PFSK-1 (cell line): ENCODE results near the gene CHID1.

Source experiments
- POLR2AphosphoS5 ChIP-seq: IDR thresholded peaks from 2 replicates; pipeline ENCODE4 v1.6.1; 2012; ENCODE audit warnings: low read depth, mild to moderate bottlenecking, control low read depth, low read length, moderate library complexity
- TAF1 ChIP-seq: IDR thresholded peaks from 2 replicates; pipeline ENCODE4 v1.6.1; 2012; ENCODE audit warnings: low read length, control low read depth, borderline replicate concordance; ENCODE audit not compliant: insufficient read depth
- TF ChIP-seq, protein P1 (sequence below), 2 experiments: IDR thresholded peaks; 2 replicates each; pipeline versions ENCODE4 v1.6.1 to v1.8.0; 2011 to 2012; ENCODE audit warnings: low read depth in 2 of 2, low read length in 2 of 2, control low read depth in 1 of 2, inconsistent platforms in 1 of 2, mild to moderate bottlenecking in 1 of 2, moderate library complexity in 1 of 2; ENCODE audit not compliant: insufficient read depth in 1 of 2

DNA sequence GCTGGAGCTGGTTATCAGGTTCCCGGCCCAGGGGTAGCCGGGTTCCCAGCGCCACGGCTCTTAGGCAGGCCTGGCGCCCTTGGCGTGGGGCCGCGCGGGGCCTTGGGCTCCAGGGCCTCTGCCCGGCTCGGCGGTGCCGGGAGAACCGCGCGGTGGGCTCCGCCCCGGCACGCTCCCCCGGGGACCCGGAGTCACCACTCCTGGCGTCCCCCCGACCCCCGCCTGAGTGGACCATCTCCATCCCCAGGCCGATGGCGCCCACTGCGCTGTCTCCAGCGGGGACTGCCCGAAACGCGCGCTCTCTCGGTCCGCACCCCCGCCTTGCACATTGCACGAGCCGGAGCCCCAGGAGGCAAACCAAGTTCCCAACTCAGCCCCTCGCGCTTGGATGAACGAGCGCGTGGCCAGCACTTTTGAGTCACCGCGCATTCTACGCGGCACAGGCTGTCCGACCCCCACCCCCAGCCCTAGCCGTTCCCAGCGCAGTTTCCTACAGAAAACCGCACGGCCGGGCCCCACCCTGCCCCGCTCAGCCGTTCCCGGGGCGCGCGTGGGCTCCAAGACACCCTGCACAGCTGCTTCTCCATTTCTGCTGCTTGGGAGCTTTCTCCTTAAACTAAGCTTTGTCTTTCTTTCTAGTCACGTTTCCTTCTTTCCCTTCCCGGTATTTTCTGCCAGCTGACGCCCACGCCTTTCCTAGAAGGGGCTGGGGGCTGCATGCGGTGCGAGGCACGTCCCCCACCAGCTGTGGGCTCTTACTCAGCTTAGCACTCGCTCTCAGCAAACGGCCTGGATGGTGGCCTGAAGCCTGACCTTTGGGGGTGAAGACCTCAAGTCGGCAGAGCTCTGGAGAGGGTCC is 650 bp upstream of the CHID1 start:
- TF ChIP-seq POLR2AphosphoS5 (0 out of 2 replicates have a peak, but pooled peaks have one; percentile 55), TAF1 (peak; percentile 71; the same call in 1 of the 2 replicates)
- TF ChIP-seq, protein P1, sequence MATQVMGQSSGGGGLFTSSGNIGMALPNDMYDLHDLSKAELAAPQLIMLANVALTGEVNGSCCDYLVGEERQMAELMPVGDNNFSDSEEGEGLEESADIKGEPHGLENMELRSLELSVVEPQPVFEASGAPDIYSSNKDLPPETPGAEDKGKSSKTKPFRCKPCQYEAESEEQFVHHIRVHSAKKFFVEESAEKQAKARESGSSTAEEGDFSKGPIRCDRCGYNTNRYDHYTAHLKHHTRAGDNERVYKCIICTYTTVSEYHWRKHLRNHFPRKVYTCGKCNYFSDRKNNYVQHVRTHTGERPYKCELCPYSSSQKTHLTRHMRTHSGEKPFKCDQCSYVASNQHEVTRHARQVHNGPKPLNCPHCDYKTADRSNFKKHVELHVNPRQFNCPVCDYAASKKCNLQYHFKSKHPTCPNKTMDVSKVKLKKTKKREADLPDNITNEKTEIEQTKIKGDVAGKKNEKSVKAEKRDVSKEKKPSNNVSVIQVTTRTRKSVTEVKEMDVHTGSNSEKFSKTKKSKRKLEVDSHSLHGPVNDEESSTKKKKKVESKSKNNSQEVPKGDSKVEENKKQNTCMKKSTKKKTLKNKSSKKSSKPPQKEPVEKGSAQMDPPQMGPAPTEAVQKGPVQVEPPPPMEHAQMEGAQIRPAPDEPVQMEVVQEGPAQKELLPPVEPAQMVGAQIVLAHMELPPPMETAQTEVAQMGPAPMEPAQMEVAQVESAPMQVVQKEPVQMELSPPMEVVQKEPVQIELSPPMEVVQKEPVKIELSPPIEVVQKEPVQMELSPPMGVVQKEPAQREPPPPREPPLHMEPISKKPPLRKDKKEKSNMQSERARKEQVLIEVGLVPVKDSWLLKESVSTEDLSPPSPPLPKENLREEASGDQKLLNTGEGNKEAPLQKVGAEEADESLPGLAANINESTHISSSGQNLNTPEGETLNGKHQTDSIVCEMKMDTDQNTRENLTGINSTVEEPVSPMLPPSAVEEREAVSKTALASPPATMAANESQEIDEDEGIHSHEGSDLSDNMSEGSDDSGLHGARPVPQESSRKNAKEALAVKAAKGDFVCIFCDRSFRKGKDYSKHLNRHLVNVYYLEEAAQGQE (IDR thresholded peaks at IDR 0.05; ENCODE audit: insufficient read depth in 1 of 2, low read depth in 2 of 2, low read length in 2 of 2) = 0 out of 4 replicates have a peak, but pooled peaks of 1 of the 2 experiments have one; percentile 52
